HepG2 (cell line): ENCODE measurements around the gene CFAP119. TPM values are rescaled to one million over a fixed set of nuclear protein-coding genes. Genes with fewer than 3 reads are reported as not detected.
A peak's percentile ranks its signal among the peaks of the same experiment; 100 is the strongest.

Source experiments
- ATF5 ChIP-seq: sonication (generic); formaldehyde crosslinking; IDR thresholded peaks from 2 replicates; pipeline ENCODE4 v1.4.0; 2020; ENCODE audit warnings: mild to moderate bottlenecking, low read depth, missing genetic modification reagents
- ATRX ChIP-seq: sonication (generic); formaldehyde crosslinking; IDR thresholded peaks from 2 replicates; pipeline ENCODE4 v1.4.0; 2020; ENCODE audit warnings: missing genetic modification reagents, borderline replicate concordance
- FIP1L1 ChIP-seq: fragments of 200-400 bp; formaldehyde crosslinking; IDR thresholded peaks from 2 replicates; pipeline ENCODE4 v1.6.1; 2018; ENCODE audit warnings: low read depth, mild to moderate bottlenecking, low read length, moderate library complexity, borderline replicate concordance; ENCODE audit not compliant: insufficient read depth
- IRX3 ChIP-seq: sonication (generic); formaldehyde crosslinking; IDR thresholded peaks from 2 replicates; pipeline ENCODE4 v1.8.1; 2023; ENCODE audit warnings: mild to moderate bottlenecking, low read depth, missing genetic modification reagents, borderline replicate concordance
- KDM4B ChIP-seq: sonication (generic); formaldehyde crosslinking; IDR thresholded peaks from 2 replicates; pipeline ENCODE4 v1.4.0; 2020; ENCODE audit warnings: missing genetic modification reagents
- NCOA1 ChIP-seq: sonication (generic); formaldehyde crosslinking; IDR thresholded peaks from 2 replicates; pipeline ENCODE4 v1.9.0; 2021; ENCODE audit warnings: missing genetic modification reagents
- NCOA2 ChIP-seq: sonication (generic); formaldehyde crosslinking; IDR thresholded peaks from 2 replicates; pipeline ENCODE4 v1.8.0; 2022; ENCODE audit warnings: inconsistent platforms
- PATZ1 ChIP-seq: sonication (generic); formaldehyde crosslinking; IDR thresholded peaks from 2 replicates; pipeline ENCODE4 v1.4.0; 2020; ENCODE audit warnings: missing genetic modification reagents
- PBX3 ChIP-seq: sonication (generic); formaldehyde crosslinking; IDR thresholded peaks from 2 replicates; pipeline ENCODE4 v1.8.1; 2023; ENCODE audit warnings: missing genetic modification reagents, inconsistent platforms, borderline replicate concordance
- SIN3A ChIP-seq: IDR thresholded peaks from 2 replicates; pipeline ENCODE4 v1.6.1; 2011; ENCODE audit warnings: low read depth, mild to moderate bottlenecking, control low read depth, low read length, borderline replicate concordance
- SMARCE1 ChIP-seq: fragments of 450-650 bp; IDR thresholded peaks from 2 replicates; pipeline ENCODE4 v1.6.1; 2017; ENCODE audit warnings: borderline replicate concordance
- SMYD3 ChIP-seq: sonication (generic); formaldehyde crosslinking; IDR thresholded peaks from 2 replicates; pipeline ENCODE4 v1.8.1; 2023; ENCODE audit warnings: mild to moderate bottlenecking, missing genetic modification reagents
- SRSF9 ChIP-seq: fragments of 200-400 bp; formaldehyde crosslinking; IDR thresholded peaks from 2 replicates; pipeline ENCODE4 v1.6.1; 2018; ENCODE audit warnings: borderline replicate concordance, mild to moderate bottlenecking, low read depth, low read length; ENCODE audit not compliant: insufficient read depth, poor library complexity, severe bottlenecking
- THRA ChIP-seq: sonication (generic); formaldehyde crosslinking; IDR thresholded peaks from 2 replicates; pipeline ENCODE4 v1.4.0; 2020; ENCODE audit warnings: missing genetic modification reagents, borderline replicate concordance
- ZFY ChIP-seq: sonication (generic); formaldehyde crosslinking; IDR thresholded peaks from 2 replicates; pipeline ENCODE4 v1.4.0; 2020; ENCODE audit warnings: missing genetic modification reagents
- ZNF17 ChIP-seq: sonication (generic); formaldehyde crosslinking; IDR thresholded peaks from 2 replicates; pipeline ENCODE4 v1.5.0; 2020; ENCODE audit warnings: mild to moderate bottlenecking, missing genetic modification reagents
- ZNF326 ChIP-seq: sonication (generic); formaldehyde crosslinking; IDR thresholded peaks from 2 replicates; pipeline ENCODE4 v1.4.0; 2020; ENCODE audit warnings: missing genetic modification reagents, borderline replicate concordance
- ZNF367 ChIP-seq: sonication (generic); formaldehyde crosslinking; IDR thresholded peaks from 2 replicates; pipeline ENCODE4 v1.4.0; 2020; ENCODE audit warnings: missing genetic modification reagents, borderline replicate concordance
- ZNF484 ChIP-seq: sonication (generic); formaldehyde crosslinking; IDR thresholded peaks from 2 replicates; pipeline ENCODE4 v1.5.1; 2020; ENCODE audit warnings: mild to moderate bottlenecking, low read depth, missing genetic modification reagents, borderline replicate concordance
- ZNF691 ChIP-seq: sonication (generic); formaldehyde crosslinking; IDR thresholded peaks from 2 replicates; pipeline ENCODE4 v1.4.0; 2020; ENCODE audit warnings: missing genetic modification reagents, low read depth, mild to moderate bottlenecking, borderline replicate concordance
- ZSCAN25 ChIP-seq: sonication (generic); formaldehyde crosslinking; IDR thresholded peaks from 2 replicates; pipeline ENCODE4 v1.8.0; 2022; ENCODE audit warnings: mild to moderate bottlenecking, missing genetic modification reagents
- polyA plus RNA-seq, 8 experiments: library from polyadenylated mRNA; depleted of rRNA in 3 of 8; stranded (reverse) in 7 of 8; unstranded in 1 of 8; fragments of >200 nt; fragmentation: Illumina TruSeq in 4 of 8; extraction: Trizol in 4 of 8; gene quantifications; 2 replicates each; pipeline versions ENCODE4 v1.2.1 to v1.2.3, GENCODE V29; 2011 to 2016; ENCODE audit warnings: low read depth in 4 of 8, missing spikeins in 1 of 8, mixed read lengths in 1 of 8; ENCODE audit not compliant: insufficient read depth in 1 of 8
- total RNA-seq, 5 experiments: library from RNA; depleted of rRNA; stranded (reverse); fragments of >200 nt; fragmentation: Illumina TruSeq; extraction: Trizol; gene quantifications; 2 replicates each; pipeline ENCODE4 v1.2.3, GENCODE V29; 2016; ENCODE audit warnings: low read depth in 1 of 5

Gene CFAP119
- total and polyA plus RNA-seq, 2 of the 13 experiments (the other 11 are each of a cell fraction or from before 2014, with no cell fraction given), result 6.4 TPM

- TF ChIP-seq ZNF367, result 0 out of 2 replicates have a peak, but pooled peaks have one; percentile 51
- no peak for TF ChIP-seq SMYD3 (CRISPR knock-in tag)
- TF ChIP-seq ZNF17 (CRISPR knock-in tag), result no peak
- no peak for TF ChIP-seq ZNF326 (CRISPR knock-in tag)
- no peak for TF ChIP-seq ATRX (CRISPR knock-in tag)
- no peak for TF ChIP-seq SMARCE1
- peak; percentile 93 for TF ChIP-seq PATZ1 (CRISPR knock-in tag)
- TF ChIP-seq NCOA1, result peak; percentile 83; the same call in 1 of the 2 replicates
- TF ChIP-seq ZFY (CRISPR knock-in tag), result peak; percentile 59
- TF ChIP-seq FIP1L1, result no peak
- TF ChIP-seq ZSCAN25 (CRISPR knock-in tag), result peak; percentile 68; the same call in 1 of the 2 replicates
- peak; percentile 99 for TF ChIP-seq SIN3A
- no peak; the same call in 1 of the 2 replicates for TF ChIP-seq KDM4B (CRISPR knock-in tag)
- TF ChIP-seq ZNF484 (CRISPR knock-in tag), result 0 out of 2 replicates have a peak, but pooled peaks have one; percentile 14
- TF ChIP-seq NCOA2, result 0 out of 2 replicates have a peak, but pooled peaks have one; percentile 42
- TF ChIP-seq IRX3 (CRISPR knock-in tag), result peak; percentile 85; the same call in 1 of the 2 replicates
- peak; percentile 21; the same call in 1 of the 2 replicates for TF ChIP-seq ATF5 (CRISPR knock-in tag)
- 0 out of 2 replicates have a peak, but pooled peaks have one; percentile 24 for TF ChIP-seq PBX3 (CRISPR knock-in tag)
- TF ChIP-seq THRA (CRISPR knock-in tag), result peak; percentile 71; the same call in 1 of the 2 replicates
- TF ChIP-seq SRSF9, result no peak
- TF ChIP-seq ZNF691 (CRISPR knock-in tag), result no peak
Observed at GRCh38 chr16:30761928-30762902, at the start of gene CFAP119, which contains the start of gene RNF40 (continued).
